ENCODE data around the gene SPDYE2. TPM values are rescaled to one million over a fixed set of nuclear protein-coding genes. Genes with fewer than 3 reads are reported as not detected.
"Not testable (repeated sequence)": the region's sequence is repeated elsewhere in the genome, so short reads cannot be mapped to it uniquely, and the experiment has no call there.

Gene SPDYE2
- total RNA-seq, 1 donor from 2014 or later: not detected

DNA sequence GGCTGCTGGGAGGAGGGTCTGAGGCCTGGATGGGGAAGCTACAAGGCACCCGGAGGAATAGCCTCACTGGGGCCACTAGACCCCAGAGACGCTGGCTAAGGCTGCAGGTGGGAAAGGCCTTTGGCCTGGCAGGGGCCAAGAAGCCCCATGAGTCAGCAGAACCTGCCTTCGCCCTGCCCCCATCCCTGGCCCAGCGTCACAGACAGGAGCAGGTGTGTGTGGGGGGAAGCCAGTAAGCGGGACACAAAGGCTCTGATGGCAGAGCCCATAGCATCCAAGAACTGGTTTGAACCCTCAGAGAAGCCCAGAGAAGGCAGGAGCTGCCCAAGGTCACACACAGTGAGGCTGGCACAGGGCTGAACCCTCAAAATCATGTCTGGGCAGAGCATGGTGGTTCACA lies 55.8 kb downstream of the SPDYE2 start:
- DNase-seq: not testable (repeated sequence)

DNA sequence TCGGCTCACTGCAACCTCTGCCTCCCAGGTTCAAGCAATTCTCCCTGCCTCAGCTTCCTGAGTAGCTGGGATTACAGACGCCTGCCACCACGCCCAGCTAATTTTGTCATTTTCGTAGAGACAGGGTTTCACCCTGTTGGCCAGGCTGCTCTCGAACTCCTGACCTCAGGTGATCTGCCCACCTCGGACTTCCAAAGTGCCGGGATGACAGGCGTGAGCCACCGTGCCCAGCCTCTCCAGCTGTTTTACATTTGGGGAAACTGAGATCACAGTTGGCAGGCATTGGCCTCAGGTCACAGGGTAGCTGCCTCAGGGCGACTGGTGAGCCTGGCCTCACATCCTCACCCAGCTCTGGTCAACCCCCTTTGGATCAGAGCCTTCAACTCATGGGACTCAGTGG lies 58.7 kb downstream of the SPDYE2 start:
- not testable (repeated sequence) for DNase-seq

DNA sequence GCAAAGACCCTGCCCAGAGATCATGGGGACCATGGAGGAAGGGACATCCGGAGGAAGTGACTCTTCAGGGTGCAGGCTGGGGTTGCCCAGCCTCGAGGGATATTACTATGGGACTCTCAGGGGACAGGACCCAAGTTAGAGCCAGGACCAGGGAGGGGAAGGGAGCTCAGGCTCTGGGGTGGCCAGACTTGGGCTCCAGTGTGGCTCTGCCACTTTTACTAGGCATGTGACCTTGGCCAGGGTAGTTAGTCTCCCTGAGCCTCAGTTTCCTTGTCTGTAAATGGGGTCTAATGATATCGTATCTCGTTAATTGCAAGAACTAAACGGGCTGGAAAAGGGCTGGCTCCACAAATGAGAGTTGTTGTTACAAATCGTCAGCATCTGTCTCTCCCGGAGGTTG lies 59.4 kb downstream of the SPDYE2 start:
- DNase-seq: not testable (repeated sequence)

DNA sequence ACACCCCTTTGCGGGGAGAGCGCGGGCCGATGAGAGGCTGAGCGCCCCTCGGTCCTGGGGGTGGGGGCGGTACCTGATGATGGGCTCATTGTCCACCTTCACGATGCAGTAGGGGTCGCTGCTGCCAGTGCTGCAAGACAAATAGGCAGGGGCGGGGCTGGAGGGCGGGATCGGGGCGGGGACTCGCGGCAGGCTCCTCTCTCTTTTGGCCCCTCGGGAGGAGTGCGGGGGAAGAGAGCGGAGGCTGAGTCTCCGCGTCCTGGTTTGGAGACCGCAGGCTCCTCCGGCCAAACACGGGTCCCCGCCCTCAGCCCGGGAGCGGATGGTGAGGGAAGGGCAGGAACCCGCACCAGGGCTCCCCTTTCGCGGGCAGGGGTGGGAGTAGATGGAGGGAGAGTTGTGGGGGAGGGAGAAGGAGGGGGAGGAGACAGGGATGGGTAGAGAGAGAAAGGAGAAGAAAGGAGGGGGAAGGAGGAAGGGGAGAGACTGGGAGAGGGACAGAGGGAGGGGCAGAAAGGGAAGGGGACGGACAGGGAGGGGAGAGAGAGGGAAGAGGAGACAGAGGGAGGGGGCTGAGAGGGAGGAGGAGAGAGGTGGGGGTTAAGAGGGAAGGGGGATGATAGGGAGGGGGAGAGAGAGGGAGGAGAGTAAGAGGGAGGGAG lies 60.1 kb downstream of the SPDYE2 start:
- not testable (repeated sequence) for DNase-seq

DNA sequence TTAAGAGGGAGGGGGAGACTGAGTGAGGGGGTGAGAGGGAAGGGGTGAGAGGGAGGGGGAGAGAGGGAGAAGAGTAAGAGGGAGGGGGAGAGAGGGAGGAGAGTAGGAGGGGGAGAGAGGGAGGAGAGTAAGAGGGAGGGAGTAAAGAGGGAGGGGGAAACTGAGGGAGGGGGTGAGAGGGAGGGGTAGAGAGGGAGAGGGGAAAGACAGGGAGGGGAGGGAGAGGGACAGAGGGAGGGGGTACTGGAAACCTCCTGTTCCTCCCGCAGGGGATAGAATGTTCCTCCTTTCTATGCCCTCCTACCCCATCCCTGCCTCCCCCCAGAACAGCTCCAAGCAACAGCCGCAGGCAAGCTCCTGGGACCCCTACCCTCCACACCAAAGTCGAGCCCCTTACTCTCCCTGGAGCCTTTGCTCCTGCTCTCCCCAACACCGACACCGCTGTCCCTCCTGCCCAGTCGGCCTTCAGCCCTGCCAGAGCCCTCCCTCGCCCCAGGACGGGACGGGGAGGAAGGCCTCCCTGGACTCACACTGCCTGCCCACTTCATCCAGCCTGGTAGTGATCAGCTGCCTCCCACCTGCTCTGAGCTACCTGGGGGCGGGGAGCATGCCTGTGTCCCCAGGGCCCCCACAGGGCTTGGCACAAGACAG lies 60.8 kb downstream of the SPDYE2 start:
- DNase-seq: peak; percentile 32

Other genes starting within 250 kb of the SPDYE2 start
- gene SPDYE6, start 194.8 kb upstream of the SPDYE2 start, total RNA-seq: not detected
- 35.2 TPM for gene PRKRIP1, start 154.9 kb upstream of the SPDYE2 start, total RNA-seq
- gene ORAI2, start 117.7 kb upstream of the SPDYE2 start, total RNA-seq: 19.8 TPM
- 54.7 TPM for gene ALKBH4, start 86.4 kb upstream of the SPDYE2 start, total RNA-seq
- gene LRWD1, start 86.2 kb upstream of the SPDYE2 start, total RNA-seq: 12.9 TPM
- gene POLR2J, start 72.3 kb upstream of the SPDYE2 start, total RNA-seq: 9.5 TPM
- 9.1 TPM for gene RASA4B, start 33.4 kb upstream of the SPDYE2 start, total RNA-seq
- gene UPK3BL2, start 7.5 kb upstream of the SPDYE2 start, total RNA-seq: 20.6 TPM
- gene POLR2J3, start 21.4 kb downstream of the SPDYE2 start, total RNA-seq: 22.6 TPM
- 37.1 TPM for gene RASA4, start 65.5 kb downstream of the SPDYE2 start, total RNA-seq
- gene UPK3BL1, start 91.6 kb downstream of the SPDYE2 start, total RNA-seq: 61.3 TPM
- not detected for gene SPDYE2B, start 99.1 kb downstream of the SPDYE2 start, total RNA-seq
- 6.9 TPM for gene POLR2J2, start 120.4 kb downstream of the SPDYE2 start, total RNA-seq
- 16.3 TPM for gene FAM185A, start 197.8 kb downstream of the SPDYE2 start, total RNA-seq

Data from tongue (tissue), 2 donors.